Measurements from ENCODE around the gene CBL. TPM values are rescaled to one million over a fixed set of nuclear protein-coding genes. Genes with fewer than 3 reads are reported as not detected.

Gene CBL
- total RNA-seq, 2 experiments from 2014 or later: 40.0 to 49.2 TPM

DNA sequence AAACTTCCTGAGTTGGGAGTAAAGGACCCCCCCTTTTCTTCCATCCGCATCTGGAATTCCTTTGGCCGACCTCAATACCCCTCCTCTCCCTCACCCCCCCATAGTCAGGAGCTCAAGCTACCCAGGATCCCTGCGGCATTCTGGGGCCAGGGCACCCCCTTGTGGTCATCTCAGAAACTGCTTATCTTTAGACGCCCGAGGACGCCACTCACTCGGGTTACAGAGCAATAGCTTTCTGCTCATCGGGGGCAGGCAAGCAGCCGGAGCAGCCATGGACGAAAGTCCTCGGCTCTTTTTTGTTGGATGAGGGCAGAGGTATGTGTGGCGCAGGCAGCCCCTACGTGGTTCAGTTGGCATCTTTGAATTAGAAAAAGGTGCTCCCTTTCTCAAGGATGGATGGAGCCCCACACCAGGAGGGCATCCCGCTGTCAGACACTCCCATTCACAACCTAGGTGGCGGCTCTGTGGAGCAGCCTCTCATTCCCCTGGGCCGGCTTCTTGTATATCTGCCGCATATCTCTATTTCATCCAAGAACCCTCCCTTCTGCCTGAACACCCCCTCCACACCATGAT lies 132.3 kb downstream of the CBL start:
- ATAC-seq: peak; percentile 34
- peaks cover 4% of the 10 kb centered on the region for H3K36me3 Mint-ChIP-seq
- CTCF ChIA-PET: interaction anchor here (0.6 to 12.8 kb wide), 59 partner anchors 10 to 340 kb away, joined by 3 to 126 read pairs (median 4); partner anchors contain the start of genes ABCG4, C2CD2L, CENATAC and MCAM
- H3K4me1 Mint-ChIP-seq: peaks cover 50% of the 10 kb centered on the region
- no peak overlapping the region for H3K27ac Mint-ChIP-seq
- H3K9me3 Mint-ChIP-seq (ENCODE audit: low read depth): no peaks in the 10 kb centered on the region
- peak; percentile 80 for DNase-seq
- peaks cover 37% of the 10 kb centered on the region for H3K27me3 Mint-ChIP-seq
- no peak overlapping the region for H3K4me3 Mint-ChIP-seq

DNA sequence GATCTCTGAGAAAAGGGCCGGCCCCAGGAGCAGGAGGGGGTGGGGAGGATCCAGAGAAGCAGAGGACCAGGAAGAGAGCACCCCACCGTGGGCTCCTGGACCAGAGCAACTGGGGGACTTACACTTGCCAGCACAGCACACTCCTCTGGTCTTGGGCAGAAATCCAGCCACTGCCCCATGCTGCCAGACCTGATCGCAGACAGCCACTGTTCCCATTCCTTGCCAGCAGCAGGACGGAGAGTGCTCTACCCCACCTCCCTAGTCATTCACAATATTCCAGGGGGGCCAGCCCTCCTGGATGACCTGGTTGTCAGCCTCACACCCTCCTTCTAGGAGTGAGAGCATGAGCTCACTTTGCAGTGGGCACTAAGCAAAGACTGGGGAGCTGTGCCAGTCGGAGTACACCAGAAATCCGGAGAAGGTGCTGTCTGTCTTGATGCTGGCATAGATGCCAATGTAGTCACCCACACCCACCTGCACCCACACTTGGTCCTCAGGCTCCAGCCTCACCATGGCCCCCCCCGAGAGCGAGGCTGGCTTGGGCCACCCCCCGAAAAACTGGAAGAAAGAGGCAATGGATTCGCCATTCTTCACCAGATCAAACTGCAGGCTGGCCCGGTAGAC lies 132.9 kb downstream of the CBL start:
- H3K27ac Mint-ChIP-seq: no peak overlapping the region
- no peak overlapping the region for H3K4me3 Mint-ChIP-seq
- H3K27me3 Mint-ChIP-seq: peaks cover 39% of the 10 kb centered on the region
- peaks cover 4% of the 10 kb centered on the region for H3K36me3 Mint-ChIP-seq
- no peaks in the 10 kb centered on the region for H3K9me3 Mint-ChIP-seq (ENCODE audit: low read depth)
- ATAC-seq: no peak
- DNase-seq: no peak
- H3K4me1 Mint-ChIP-seq: peaks cover 48% of the 10 kb centered on the region
- CTCF ChIA-PET: interaction anchor here (0.6 to 12.8 kb wide), 43 partner anchors 11 to 342 kb away, joined by 3 to 126 read pairs (median 4); partner anchors contain the start of genes C2CD2L, CENATAC and USP2

DNA sequence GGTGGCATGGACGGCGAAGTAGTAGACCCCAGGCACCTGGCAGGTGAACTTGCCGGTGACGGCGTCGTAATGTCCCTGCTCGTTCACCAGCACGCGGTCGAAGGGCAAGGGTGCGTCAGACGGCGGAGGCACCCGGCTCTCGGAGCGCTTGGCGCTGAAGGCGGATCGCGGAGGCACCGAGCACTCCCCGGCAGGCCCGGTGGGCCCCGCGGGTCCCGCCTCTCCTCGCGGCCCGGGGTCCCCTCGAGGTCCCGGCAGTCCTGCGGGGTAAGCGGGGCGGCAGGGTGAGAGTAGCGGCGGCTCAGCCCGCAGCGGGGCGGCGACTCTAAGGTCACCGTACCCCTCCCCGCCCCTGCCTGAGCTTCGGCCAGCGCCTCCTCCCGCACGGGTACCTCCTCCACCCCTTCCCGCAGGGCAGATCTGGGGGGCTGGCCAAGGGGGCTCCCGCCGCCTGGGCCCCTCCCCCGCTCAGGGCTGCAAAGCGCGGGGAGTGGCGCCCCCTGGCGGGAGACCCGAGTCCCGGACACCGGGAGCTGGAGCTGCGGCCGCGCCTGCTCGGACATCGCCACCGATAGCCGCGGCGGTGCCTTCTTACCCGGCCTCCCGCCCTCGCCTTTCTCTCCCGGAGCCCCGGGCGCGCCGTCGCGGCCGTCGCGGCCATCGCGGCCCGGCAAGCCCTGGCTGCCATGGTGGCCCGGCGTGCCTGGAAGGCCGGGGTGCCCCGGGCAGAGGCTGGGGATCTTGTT lies 133.6 kb downstream of the CBL start:
- Mint-ChIP-seq H3K27ac (no peak overlapping the region), H3K4me1 (peaks cover 44% of the 10 kb centered on the region)

GRCh38 chr11:119340335-119341221 lies 134.4 kb downstream of the CBL start, which contains the start of gene C1QTNF5:
Gene C1QTNF5 (minus strand): TSS chr11:119340883. CDS start chr11:119340397, 486 bp downstream.
- Mint-ChIP-seq H3K4me3 (no peak within 1 kb of the TSS), H3K9me3 (ENCODE audit: low read depth) (no peaks in the 10 kb centered on the region), H3K27ac (no peak within 1 kb of the TSS), H3K27me3 (peaks cover 40% of the 10 kb centered on the region), H3K4me1 (peaks cover 36% of the 10 kb centered on the region), H3K36me3 (peaks cover 4% of the 10 kb centered on the region)
- peak; percentile 3 for ATAC-seq
- DNase-seq: no peak
- CTCF ChIA-PET: interaction anchor here (0.6 to 12.8 kb wide), 21 partner anchors 10 to 343 kb away, joined by 3 to 126 read pairs (median 3); no protein-coding TSS in a partner anchor

More for the DNA sequence above, 133.6 kb downstream of the CBL start:
- CTCF ChIA-PET: interaction anchor here (0.6 to 12.8 kb wide), 23 partner anchors 11 to 343 kb away, joined by 3 to 126 read pairs (median 4); no protein-coding TSS in a partner anchor
- Mint-ChIP-seq H3K36me3 (peaks cover 4% of the 10 kb centered on the region), H3K4me3 (no peak overlapping the region), H3K27me3 (peaks cover 40% of the 10 kb centered on the region), H3K9me3 (ENCODE audit: low read depth) (no peaks in the 10 kb centered on the region)
- ATAC-seq: peak; percentile 34
- no peak for DNase-seq

GRCh38 chr11:119341222-119342022 lies 135.3 kb downstream of the CBL start:
- Mint-ChIP-seq H3K27ac (no peak overlapping the region), H3K4me3 (no peak overlapping the region), H3K4me1 (peaks cover 27% of the 10 kb centered on the region)

GRCh38 chr11:119342023-119342300 lies 135.8 kb downstream of the CBL start:
- no peaks in the 10 kb centered on the region for H3K9me3 Mint-ChIP-seq (ENCODE audit: low read depth)
- ATAC-seq (no peak), DNase-seq (no peak)
- peaks cover 23% of the 10 kb centered on the region for H3K4me1 Mint-ChIP-seq
- H3K36me3 Mint-ChIP-seq: peaks cover 2% of the 10 kb centered on the region
- H3K27me3 Mint-ChIP-seq: peaks cover 40% of the 10 kb centered on the region
- no peak overlapping the region for H3K27ac Mint-ChIP-seq
- CTCF ChIA-PET: interaction anchor here (1.0 to 12.8 kb wide), 4 partner anchors 15 to 35 kb away, joined by 4 to 126 read pairs (median 72); no protein-coding TSS in a partner anchor
- H3K4me3 Mint-ChIP-seq: no peak overlapping the region

More at GRCh38 chr11:119341222-119342022, 135.3 kb downstream of the CBL start:
- DNase-seq (no peak), ATAC-seq (no peak)
- Mint-ChIP-seq H3K27me3 (peaks cover 40% of the 10 kb centered on the region), H3K36me3 (peaks cover 2% of the 10 kb centered on the region), H3K9me3 (ENCODE audit: low read depth) (no peaks in the 10 kb centered on the region)
- CTCF ChIA-PET: interaction anchor here (0.8 to 12.8 kb wide), 7 partner anchors 9 to 133 kb away, joined by 3 to 126 read pairs (median 54); no protein-coding TSS in a partner anchor

- Mint-ChIP-seq H3K4me3 (no peak overlapping the region), H3K27ac (no peak overlapping the region), H3K9me3 (ENCODE audit: low read depth) (no peaks in the 10 kb centered on the region), H3K4me1 (peaks cover 19% of the 10 kb centered on the region), H3K36me3 (peaks cover 2% of the 10 kb centered on the region), H3K27me3 (peaks cover 40% of the 10 kb centered on the region)
- ATAC-seq (no peak), DNase-seq (no peak)
- CTCF ChIA-PET: interaction anchor here (1.8 to 12.8 kb wide), 3 partner anchors 14 to 132 kb away, joined by 9 to 126 read pairs (median 90); no protein-coding TSS in a partner anchor
Observed at GRCh38 chr11:119342362-119343130, 136.4 kb downstream of the CBL start.

- Mint-ChIP-seq H3K4me1 (peaks cover 13% of the 10 kb centered on the region), H3K27ac (no peak overlapping the region), H3K4me3 (no peak overlapping the region), H3K36me3 (peaks cover 2% of the 10 kb centered on the region), H3K27me3 (peaks cover 38% of the 10 kb centered on the region), H3K9me3 (ENCODE audit: low read depth) (no peaks in the 10 kb centered on the region)
- ATAC-seq: no peak
- CTCF ChIA-PET: interaction anchor here (0.7 to 12.8 kb wide), 5 partner anchors 10 to 147 kb away, joined by 3 to 126 read pairs (median 6); partner anchors contain the start of gene CBL
- no peak for DNase-seq
Observed at GRCh38 chr11:119343726-119344125, 137.6 kb downstream of the CBL start.

DNA sequence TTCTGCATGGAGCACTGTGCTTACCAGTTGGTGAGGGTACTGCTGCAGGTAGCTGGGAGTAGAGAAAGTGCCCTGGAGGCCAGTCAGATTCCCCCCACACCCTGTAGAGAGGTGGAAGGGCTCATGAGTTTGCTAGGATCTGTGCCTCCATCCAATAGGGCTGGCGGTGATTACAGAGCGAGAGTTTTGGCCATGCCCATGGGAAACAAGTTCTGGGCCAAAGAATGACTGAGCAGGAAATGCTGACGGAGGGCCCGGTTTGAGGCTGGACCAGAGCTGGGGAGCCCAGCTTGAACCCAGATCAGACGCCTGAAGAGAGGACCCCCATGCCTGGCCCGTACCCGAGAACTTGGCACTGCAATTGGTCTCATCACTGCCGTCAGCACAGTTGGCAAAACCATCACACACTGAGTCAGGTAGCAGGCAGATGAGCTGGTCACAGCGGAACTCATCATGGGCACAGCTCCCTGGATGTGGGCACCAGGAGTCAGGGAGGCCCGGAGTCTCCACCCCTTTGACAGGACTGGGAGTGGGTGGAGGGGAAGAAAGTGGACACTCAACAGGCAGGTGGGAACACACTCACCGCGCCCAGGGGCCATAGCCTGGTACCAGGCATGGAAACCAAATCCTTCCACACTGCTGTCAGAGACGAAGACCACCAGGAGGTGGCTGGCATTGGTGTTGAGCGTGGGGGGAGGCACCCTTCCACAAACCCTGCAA lies 138.3 kb downstream of the CBL start:
- ATAC-seq (no peak), DNase-seq (no peak)
- H3K27ac Mint-ChIP-seq: no peak overlapping the region
- peaks cover 7% of the 10 kb centered on the region for H3K4me1 Mint-ChIP-seq
- H3K9me3 Mint-ChIP-seq (ENCODE audit: low read depth): no peaks in the 10 kb centered on the region
- CTCF ChIA-PET: interaction anchor here (0.7 to 12.8 kb wide), 5 partner anchors 9 to 148 kb away, joined by 3 to 126 read pairs (median 6); partner anchors contain the start of gene CBL
- no peaks in the 10 kb centered on the region for H3K36me3 Mint-ChIP-seq
- H3K4me3 Mint-ChIP-seq: no peak overlapping the region
- peaks cover 31% of the 10 kb centered on the region for H3K27me3 Mint-ChIP-seq

GRCh38 chr11:119345685-119346084 lies 139.5 kb downstream of the CBL start:
- H3K4me1 Mint-ChIP-seq: peaks cover 15% of the 10 kb centered on the region
- CTCF ChIA-PET: interaction anchor here (12.8 kb wide), 1 partner anchor 11 kb away, joined by 126 read pairs; no protein-coding TSS in a partner anchor
- no peaks in the 10 kb centered on the region for H3K36me3 Mint-ChIP-seq
- H3K9me3 Mint-ChIP-seq (ENCODE audit: low read depth): no peaks in the 10 kb centered on the region
- ATAC-seq: no peak
- H3K4me3 Mint-ChIP-seq: no peak overlapping the region
- peaks cover 28% of the 10 kb centered on the region for H3K27me3 Mint-ChIP-seq
- DNase-seq: no peak
- no peak overlapping the region for H3K27ac Mint-ChIP-seq

- no peak for DNase-seq
- CTCF ChIA-PET: interaction anchor here (7.8 to 12.8 kb wide), 2 partner anchors 7 to 10 kb away, joined by 62 to 126 read pairs; partner anchors contain the start of gene C1QTNF5
- H3K4me3 Mint-ChIP-seq: no peak within 1 kb of the TSS
- no peak for ATAC-seq
- no peaks in the 10 kb centered on the region for H3K36me3 Mint-ChIP-seq
- peaks cover 9% of the 10 kb centered on the region for H3K4me1 Mint-ChIP-seq
- H3K9me3 Mint-ChIP-seq (ENCODE audit: low read depth): no peaks in the 10 kb centered on the region
- peaks cover 25% of the 10 kb centered on the region for H3K27me3 Mint-ChIP-seq
- H3K27ac Mint-ChIP-seq: no peak within 1 kb of the TSS
Observed at GRCh38 chr11:119346605-119347004, 140.5 kb downstream of the CBL start, which contains the start of gene MFRP. Gene MFRP (minus strand): TSS chr11:119346705. CDS start chr11:119346513, 192 bp downstream.

Data from activated CD8-positive, alpha-beta memory T cell treated with anti-CD3 and anti-CD28 coated beads, Interleukin-2, amount 10 ng/mL, durations not matched to agents 7 days and 5 days (primary cell).